Heart right ventricle (tissue), 16 donors: ENCODE measurements around the gene KIAA1671. TPM values are rescaled to one million over a fixed set of nuclear protein-coding genes. Genes with fewer than 3 reads are reported as not detected.
A peak's percentile ranks its signal among the peaks of the same experiment; 100 is the strongest.

Source experiments
- ATAC-seq, 8 donors: fragments of 200-7000 bp; cut with Tn5 transposase; one replicate each; pipeline ENCODE4 v1.9.1; 2020; ENCODE audit warnings: mild to moderate bottlenecking in 8 of 8, moderate library complexity in 8 of 8, moderate number of reproducible peaks in 1 of 8
- DNase-seq, 2 donors: peaks; one replicate each; pipeline ENCODE4 v3.0.0-alpha.2; 2020
- H3K27ac ChIP-seq, 10 donors: fragments of 200-600 bp; sonication (generic) in 2 of 10; one replicate each; pipeline versions ENCODE4 v1.5.0 to v1.8.0; 2020 to 2022; ENCODE audit warnings: mild to moderate bottlenecking in 3 of 10
- H3K27me3 ChIP-seq, 7 donors: fragments of 200-600 bp; one replicate each; pipeline ENCODE4 v1.8.0; 2021 to 2022; ENCODE audit warnings: mild to moderate bottlenecking in 2 of 7
- H3K36me3 ChIP-seq, 9 donors: fragments of 200-600 bp; sonication (generic) in 1 of 9; one replicate each; pipeline versions ENCODE4 v1.5.0 to v1.8.0; 2020 to 2022; ENCODE audit warnings: mild to moderate bottlenecking in 2 of 9
- H3K4me1 ChIP-seq, 9 donors: fragments of 200-600 bp; sonication (generic) in 1 of 9; one replicate each; pipeline versions ENCODE4 v1.5.0 to v1.8.0; 2020 to 2022; ENCODE audit warnings: mild to moderate bottlenecking in 4 of 9
- H3K4me3 ChIP-seq, 10 donors: fragments of 200-600 bp; sonication (generic) in 2 of 10; one replicate each; pipeline versions ENCODE4 v1.5.0 to v1.8.0; 2020 to 2022; ENCODE audit warnings: mild to moderate bottlenecking in 7 of 10, moderate library complexity in 2 of 10
- H3K9me3 ChIP-seq, 11 donors: fragments of 200-600 bp in 10 of 11; sonication (generic) in 2 of 11; one replicate each; pipeline versions ENCODE4 v1.5.0 to v1.8.0; 2013 to 2022; ENCODE audit warnings: mild to moderate bottlenecking in 2 of 11, control low read depth in 1 of 11, moderate library complexity in 1 of 11
- WGBS, 2 donors: extraction: QIAGEN DNeasy Blood & Tissue Kit; methylation state at CpG; one replicate each; pipeline ENCODE4 v1.1.7; 2013; ENCODE audit warnings: inconsistent platforms in 1 of 2; 5-methylcytosine and 5-hydroxymethylcytosine counted together
- intact Hi-C, 10 donors: fragments of 100-400 bp; cut with DNase I; formaldehyde crosslinking; loops; one replicate each; pipeline versions ENCODE4 v1.11.1 to v1.14.2; 2022
- polyA plus RNA-seq, 2 donors: library from polyadenylated mRNA; stranded (reverse); fragments of 200-250 nt; gene quantifications; one replicate each; pipeline ENCODE4 v1.2.3, GENCODE V29; 2013
- total RNA-seq, 10 donors: library from RNA; stranded (reverse); fragmentation: NEBNext Ultra II Directional in 3 of 10; extraction: Animal tissue kit (Norgen Biotek cat#: 25700) in 3 of 10; gene quantifications; one replicate each; pipeline versions ENCODE4 v1.2.1 to v1.2.4, GENCODE V29; 2021 to 2023
- TF ChIP-seq, protein P1 (sequence below), 9 donors: fragments of 200-600 bp; sonication (generic) in 2 of 9; IDR thresholded peaks; one replicate each; pipeline versions ENCODE4 v1.5.0 to v1.8.0; 2021 to 2022; ENCODE audit warnings: antibody characterized with exemption in 9 of 9, mild to moderate bottlenecking in 5 of 9, moderate library complexity in 1 of 9
- donor health status: Arrhythmogenic right ventricular cardiomyopathy.
- donor health status: ischemic (EF 13 %, LVEDD 7.1; RV severe dilation, severe dysfunction).
- donor health status: healthy with polysubstance abuse.
- donor health status: DM: no; HTN: yes; CAD: no.
- donor health status: DM: no; HTN: no; CAD: no.
- donor health status: ischemic (EF 25% LVEDD 6.9; RV normal size, moderate dysfunction).
- donor health status: ischemic (EF 25% LVEDD 5.7; RV mildly dilated, moderate dysfunction).
- donor health status: healthy.
- donor health status: DM: yes; HTN: yes; CAD: no.
- donor health status: Ischemic cardiomyopathy.
- donor health status: ischemic (EF 35%, LVEDD 5.7; RV mildly dilated, moderate dysfunction).
- donor health status: nonischemic (EF 11% LVEDD 7.7; RV severe dilation, severe dysfunction).
- donor health status: DM: yes; HTN: yes; CAD: no.
- donor health status: PGD.
- donor health status: ischemic (EF 29% LVEDD 5.4; RV normal size, mild dysfunction).
- donor health status: nonischemic (EF 23%, LVEDD 6.1; RV moderate dilation, normal function).

The KIAA1671 gene
- total and polyA plus RNA-seq, 12 donors: 2.9 to 26.2 (median 13.7) TPM

DNA sequence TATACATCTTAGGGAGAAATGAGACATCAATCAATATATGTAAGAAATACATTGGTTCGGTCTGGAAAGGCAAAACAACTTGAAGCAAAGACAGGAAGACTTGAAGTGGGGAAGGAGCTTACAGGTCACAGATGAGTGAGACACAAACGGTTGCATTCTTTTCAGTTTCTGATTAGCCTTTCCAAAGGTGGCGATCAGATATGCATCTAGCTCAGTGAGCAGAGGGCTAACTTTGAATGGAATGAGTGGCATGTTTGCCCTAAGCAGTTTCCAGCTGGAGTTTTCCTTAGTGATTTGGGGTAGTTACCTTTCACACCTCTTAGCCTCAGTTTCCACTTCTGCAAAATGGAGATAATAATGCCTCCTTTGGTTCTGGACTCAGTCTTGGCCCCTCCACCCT lies 21.8 kb upstream of the KIAA1671 start:
- intact Hi-C loops: no loop called here
- TF ChIP-seq, protein P1, sequence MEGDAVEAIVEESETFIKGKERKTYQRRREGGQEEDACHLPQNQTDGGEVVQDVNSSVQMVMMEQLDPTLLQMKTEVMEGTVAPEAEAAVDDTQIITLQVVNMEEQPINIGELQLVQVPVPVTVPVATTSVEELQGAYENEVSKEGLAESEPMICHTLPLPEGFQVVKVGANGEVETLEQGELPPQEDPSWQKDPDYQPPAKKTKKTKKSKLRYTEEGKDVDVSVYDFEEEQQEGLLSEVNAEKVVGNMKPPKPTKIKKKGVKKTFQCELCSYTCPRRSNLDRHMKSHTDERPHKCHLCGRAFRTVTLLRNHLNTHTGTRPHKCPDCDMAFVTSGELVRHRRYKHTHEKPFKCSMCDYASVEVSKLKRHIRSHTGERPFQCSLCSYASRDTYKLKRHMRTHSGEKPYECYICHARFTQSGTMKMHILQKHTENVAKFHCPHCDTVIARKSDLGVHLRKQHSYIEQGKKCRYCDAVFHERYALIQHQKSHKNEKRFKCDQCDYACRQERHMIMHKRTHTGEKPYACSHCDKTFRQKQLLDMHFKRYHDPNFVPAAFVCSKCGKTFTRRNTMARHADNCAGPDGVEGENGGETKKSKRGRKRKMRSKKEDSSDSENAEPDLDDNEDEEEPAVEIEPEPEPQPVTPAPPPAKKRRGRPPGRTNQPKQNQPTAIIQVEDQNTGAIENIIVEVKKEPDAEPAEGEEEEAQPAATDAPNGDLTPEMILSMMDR (IDR thresholded peaks at IDR 0.05): no peak
- no peaks in the 10 kb centered on the region for H3K4me1 ChIP-seq
- H3K27ac ChIP-seq: no peak overlapping the region
- peaks cover 0 to 5% (median 0%) of the 10 kb centered on the region in 7 donors for H3K27me3 ChIP-seq
- WGBS, 2 donors: 72 to 77% methylated on average over 3 of the region's 3 CpGs
- DNase-seq (no peak), ATAC-seq (no peak)
- no peaks in the 10 kb centered on the region for H3K36me3 ChIP-seq
- peaks cover 0 to 22% (median 0%) of the 10 kb centered on the region in 11 donors for H3K9me3 ChIP-seq
- no peak overlapping the region for H3K4me3 ChIP-seq

DNA sequence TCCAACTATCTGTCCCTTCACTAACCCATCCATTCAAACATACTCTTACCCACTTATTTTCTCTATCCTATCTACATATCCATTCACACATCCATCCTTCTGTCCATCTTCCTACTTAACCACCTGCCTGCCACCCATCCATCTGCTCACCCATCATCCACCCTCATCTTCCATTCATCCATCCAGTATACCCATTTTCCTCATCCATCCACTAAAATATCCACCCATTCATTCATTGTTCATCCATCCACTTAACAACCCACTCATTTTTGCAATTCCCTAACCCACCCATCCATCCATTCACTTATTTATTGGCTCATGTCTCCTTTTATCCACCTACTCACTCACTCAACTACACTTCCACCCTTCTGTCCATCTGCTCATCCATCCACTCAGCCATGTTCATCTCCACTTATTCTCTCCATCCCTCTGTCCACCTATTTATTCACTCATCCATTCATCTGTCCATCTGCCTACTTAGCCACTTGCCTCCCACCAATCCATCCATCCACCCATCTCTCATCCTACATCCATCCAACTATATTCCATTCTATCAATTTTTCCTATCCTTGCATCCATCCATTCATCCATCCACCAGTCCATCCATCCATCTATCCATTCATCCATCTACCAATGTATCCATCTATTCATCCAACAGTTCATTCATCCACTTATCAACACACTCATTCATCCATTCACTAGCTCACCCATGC lies 16.6 kb upstream of the KIAA1671 start:
- ATAC-seq: no peak
- Histone ChIP-seq H3K4me3 (no peak overlapping the region), H3K4me1 (no peaks in the 10 kb centered on the region), H3K27ac (no peak overlapping the region), H3K9me3 (no peaks in the 10 kb centered on the region), H3K36me3 (no peaks in the 10 kb centered on the region), H3K27me3 (peaks cover 0 to 9% (median 0%) of the 10 kb centered on the region in 7 donors)
- TF ChIP-seq, protein P1 (IDR thresholded peaks at IDR 0.05): no peak
- no peak for DNase-seq
- intact Hi-C loops: loop anchor here in 2 of 10 donors (5.0 kb wide), 1 partner anchor 111 kb away; no protein-coding TSS in a partner anchor

DNA sequence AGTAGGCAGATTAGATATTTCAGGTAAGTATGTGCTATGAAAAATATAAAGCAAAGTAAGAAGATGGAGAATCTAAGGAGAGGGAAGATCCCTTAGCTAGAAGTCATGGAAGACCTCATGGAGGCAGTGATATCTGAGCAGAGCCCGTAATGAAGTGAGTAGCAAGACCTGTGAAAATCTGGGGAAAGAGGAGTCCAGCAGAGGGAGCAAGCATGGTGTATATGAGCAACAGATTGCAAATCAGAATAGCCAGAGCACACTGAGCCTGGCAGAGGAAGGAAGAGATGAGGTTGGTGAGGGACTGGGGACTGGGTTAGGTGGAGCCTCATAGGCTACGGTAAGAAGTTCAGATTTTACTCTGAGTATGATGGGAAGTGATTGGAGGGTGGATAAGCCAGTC lies 15.4 kb upstream of the KIAA1671 start:
- Histone ChIP-seq H3K27ac (no peak overlapping the region), H3K4me3 (no peak overlapping the region), H3K36me3 (no peaks in the 10 kb centered on the region), H3K9me3 (no peaks in the 10 kb centered on the region), H3K27me3 (peaks cover 0 to 7% (median 0%) of the 10 kb centered on the region in 7 donors), H3K4me1 (no peaks in the 10 kb centered on the region)
- TF ChIP-seq, protein P1 (IDR thresholded peaks at IDR 0.05): peak in 4 of 9 donors; percentile 12 to 28 (median 20)
- DNase-seq (no peak), ATAC-seq (no peak)
- intact Hi-C loops: loop anchor here in 2 of 10 donors (5.0 kb wide), 1 partner anchor 110 kb away; no protein-coding TSS in a partner anchor
- 39 to 40% methylated on average over 2 of the region's 2 CpGs for WGBS, 2 donors

DNA sequence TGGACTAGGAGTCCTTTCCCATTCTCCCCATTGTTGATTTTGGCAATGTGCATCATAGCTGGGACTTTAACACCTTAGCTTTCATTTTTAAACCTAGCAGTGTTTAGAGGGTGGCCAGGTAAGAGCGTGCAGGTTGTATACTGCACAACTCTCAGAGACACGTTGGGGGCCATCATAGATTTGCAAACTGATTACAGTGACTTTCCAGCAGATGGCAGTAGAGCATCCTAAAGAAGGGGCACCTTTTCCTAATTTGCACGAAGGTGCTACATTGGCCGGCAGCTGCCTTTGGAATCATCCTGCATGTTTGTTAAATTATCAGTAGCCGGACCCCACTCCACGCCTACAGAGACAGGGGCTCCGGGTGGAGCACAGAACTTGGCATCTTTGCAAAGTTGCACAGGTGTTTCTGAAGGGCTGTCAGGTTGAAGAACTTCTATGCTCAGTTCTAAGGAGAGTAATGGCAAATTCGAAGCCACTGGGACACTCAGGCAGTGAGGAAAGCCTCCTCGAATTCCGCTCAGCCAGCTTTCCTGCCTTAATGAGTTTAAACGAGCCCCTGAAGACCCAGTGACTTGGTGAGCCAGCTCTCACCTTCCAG lies 13.7 kb upstream of the KIAA1671 start:
- Histone ChIP-seq H3K4me3 (no peak overlapping the region), H3K27me3 (peaks cover 0 to 4% (median 0%) of the 10 kb centered on the region in 7 donors), H3K4me1 (no peaks in the 10 kb centered on the region), H3K36me3 (no peaks in the 10 kb centered on the region), H3K27ac (no peak overlapping the region), H3K9me3 (no peaks in the 10 kb centered on the region)
- intact Hi-C loops: loop anchor here in 3 of 10 donors (2.0 to 5.0 kb wide), 2 partner anchors 108 to 118 kb away; no protein-coding TSS in a partner anchor
- DNase-seq (peak in 1 of 2 donors; percentile 20), ATAC-seq (peak in 6 of 8 donors; percentile 11 to 57 (median 43))
- TF ChIP-seq, protein P1 (IDR thresholded peaks at IDR 0.05): peak; percentile 42 to 82 (median 77)
- WGBS, 2 donors: 19 to 23% methylated on average over 11 of the region's 11 CpGs
